ENCODE measurements around the gene TSPAN32. TPM values are rescaled to one million over a fixed set of nuclear protein-coding genes. Genes with fewer than 3 reads are reported as not detected.

Gene TSPAN32
- polyA plus RNA-seq, 1 donor (not counting 4 experiments of a cell fraction or from before 2014, with no cell fraction given) = not detected

GRCh38 chr11:2325123-2325522, 23.3 kb downstream of the TSPAN32 start:
- Histone ChIP-seq H3K27me3 (ENCODE audit: control insufficient read depth, extremely low read depth, insufficient read depth, low read length) (no peaks in the 10 kb centered on the region), H3K79me2 (ENCODE audit: control insufficient read depth, insufficient read depth, low read length) (no peaks in the 10 kb centered on the region), H3K36me3 (ENCODE audit: control insufficient read depth in 2 of 2, extremely low read depth in 1 of 2, insufficient read depth in 2 of 2, low read length in 2 of 2) (no peaks in the 10 kb centered on the region), H3K4me2 (ENCODE audit: control insufficient read depth, extremely low read depth, insufficient read depth, low read depth, low read length) (no peak overlapping the region), H2AFZ (ENCODE audit: control insufficient read depth, low read length) (no peak overlapping the region), H4K20me1 (ENCODE audit: control insufficient read depth, extremely low read depth, insufficient read depth, low read length) (no peaks in the 10 kb centered on the region), H3K27ac (ENCODE audit: control insufficient read depth, insufficient read depth, low read length) (no peak overlapping the region), H3K9ac (ENCODE audit: control insufficient read depth, extremely low read depth, insufficient read depth, low read length) (no peak overlapping the region), H3K9me1 (ENCODE audit: control insufficient read depth, extremely low read depth, insufficient read depth, low read length) (no peaks in the 10 kb centered on the region), H3K4me3 (ENCODE audit: control insufficient read depth in 2 of 3, extremely low read depth in 1 of 3, insufficient read depth in 2 of 3, low read depth in 1 of 3, low read length in 3 of 3) (no peak overlapping the region), H3K9me3 (ENCODE audit: control insufficient read depth, low read depth, low read length) (no peaks in the 10 kb centered on the region), H3K4me1 (ENCODE audit: control insufficient read depth, extremely low read depth, insufficient read depth, low read length) (peaks cover 4% of the 10 kb centered on the region)
- FAIRE-seq (no peak), DNase-seq (ENCODE audit: low read depth, low spot score) (no peak)
- dilution Hi-C loops (cut with MboI; ENCODE audit: extremely low pct_ligation_motif_present, low sequenced_read_pairs) = no loop called here
- TF ChIP-seq EZH2 (IDR thresholded peaks at IDR 0.05; ENCODE audit: low read length) (no peak), CTCF (optimal IDR thresholded peaks at IDR 0.05 in 1 of 3, IDR thresholded peaks at IDR 0.05 in 1 of 3, conservative IDR thresholded peaks at IDR 0.05 in 1 of 3; ENCODE audit: extremely low read depth in 1 of 3, insufficient read depth in 2 of 3, low read length in 3 of 3) (no peak)

GRCh38 chr11:2325719-2326118, 23.9 kb downstream of the TSPAN32 start:
- H3K9me3 ChIP-seq (ENCODE audit: control insufficient read depth, low read depth, low read length) = peaks cover 4% of the 10 kb centered on the region
- H2AFZ ChIP-seq (ENCODE audit: control insufficient read depth, low read length) = no peak overlapping the region
- no peak overlapping the region for H3K4me3 ChIP-seq (ENCODE audit: control insufficient read depth in 2 of 3, extremely low read depth in 1 of 3, insufficient read depth in 2 of 3, low read depth in 1 of 3, low read length in 3 of 3)
- dilution Hi-C loops (cut with MboI; ENCODE audit: extremely low pct_ligation_motif_present, low sequenced_read_pairs) = no loop called here
- no peaks in the 10 kb centered on the region for H4K20me1 ChIP-seq (ENCODE audit: control insufficient read depth, extremely low read depth, insufficient read depth, low read length)
- H3K4me1 ChIP-seq (ENCODE audit: control insufficient read depth, extremely low read depth, insufficient read depth, low read length) = peaks cover 4% of the 10 kb centered on the region
- TF ChIP-seq CTCF (optimal IDR thresholded peaks at IDR 0.05 in 1 of 3, IDR thresholded peaks at IDR 0.05 in 1 of 3, conservative IDR thresholded peaks at IDR 0.05 in 1 of 3; ENCODE audit: extremely low read depth in 1 of 3, insufficient read depth in 2 of 3, low read length in 3 of 3) = no peak
- TF ChIP-seq EZH2 (IDR thresholded peaks at IDR 0.05; ENCODE audit: low read length) = no peak
- H3K36me3 ChIP-seq (ENCODE audit: control insufficient read depth in 2 of 2, extremely low read depth in 1 of 2, insufficient read depth in 2 of 2, low read length in 2 of 2) = no peaks in the 10 kb centered on the region
- H3K79me2 ChIP-seq (ENCODE audit: control insufficient read depth, insufficient read depth, low read length) = no peaks in the 10 kb centered on the region
- no peaks in the 10 kb centered on the region for H3K9me1 ChIP-seq (ENCODE audit: control insufficient read depth, extremely low read depth, insufficient read depth, low read length)
- no peak overlapping the region for H3K27ac ChIP-seq (ENCODE audit: control insufficient read depth, insufficient read depth, low read length)
- DNase-seq (ENCODE audit: low read depth, low spot score) = no peak
- H3K9ac ChIP-seq (ENCODE audit: control insufficient read depth, extremely low read depth, insufficient read depth, low read length) = no peak overlapping the region
- H3K4me2 ChIP-seq (ENCODE audit: control insufficient read depth, extremely low read depth, insufficient read depth, low read depth, low read length) = no peak overlapping the region
- FAIRE-seq = no peak
- no peaks in the 10 kb centered on the region for H3K27me3 ChIP-seq (ENCODE audit: control insufficient read depth, extremely low read depth, insufficient read depth, low read length)

Data from keratinocyte (primary cell).